PC-3 (cell line): Measurements from ENCODE around the gene ADAMTS17. TPM values are rescaled to one million over a fixed set of nuclear protein-coding genes. Genes with fewer than 3 reads are reported as not detected.

Experiments
- ATAC-seq: fragments of 200-7000 bp; cut with Tn5 transposase; 2 replicates; pipeline ENCODE4 v1.9.1; 2020; ENCODE audit warnings: mild to moderate bottlenecking, moderate library complexity
- BruUV-seq: library from RNA; stranded (reverse); fragments of 400-500 nt; replicated peaks from 2 replicates; lab custom pipeline; 2021; lab: Mats Ljungman, UMichigan
- CTCF ChIA-PET: fragments of 300-600 bp; sonication (Branson Sonifier 250); formaldehyde crosslinking; loops from one replicate; lab custom pipeline; 2022; ENCODE audit warnings: antibody characterized with exemption; lab: Charles Lee
- POLR2A ChIA-PET: fragments of 300-600 bp; sonication (Branson Sonifier 250); formaldehyde crosslinking; loops from one replicate; lab custom pipeline; 2022; ENCODE audit warnings: antibody characterized with exemption; ENCODE audit not compliant: unreplicated experiment; lab: Charles Lee
- DNase-seq: peaks from one replicate; pipeline ENCODE4 v3.0.0-alpha.2; 2015
- H2AFZ ChIP-seq: fragments of 300-600 bp; sonication (generic); 2 replicates; pipeline ENCODE4 v1.6.0; 2016; ENCODE audit warnings: antibody characterized with exemption, low read length
- H3F3A ChIP-seq: fragments of 300-600 bp; sonication (generic); one replicate; pipeline ENCODE4 v1.6.0; 2017; ENCODE audit warnings: antibody characterized with exemption, low read length, control low read depth, mild to moderate bottlenecking; ENCODE audit not compliant: unreplicated experiment
- H3K27ac ChIP-seq: fragments of 300-600 bp; sonication (generic); 2 replicates; pipeline ENCODE4 v1.5.1; 2016; ENCODE audit warnings: mild to moderate bottlenecking, low read length
- H3K27me3 ChIP-seq: fragments of 300-600 bp; sonication (generic); 2 replicates; pipeline ENCODE4 v1.6.1; 2016; ENCODE audit warnings: low read length, mixed read lengths
- H3K36me3 ChIP-seq: fragments of 300-600 bp; sonication (generic); 2 replicates; pipeline ENCODE4 v1.6.1; 2016; ENCODE audit warnings: low read depth, mixed run types, low read length, mixed read lengths
- H3K4me1 ChIP-seq: fragments of 300-600 bp; sonication (generic); 2 replicates; pipeline ENCODE4 v1.5.1; 2016; ENCODE audit warnings: low read length; ENCODE audit not compliant: insufficient read depth
- H3K4me2 ChIP-seq: fragments of 300-600 bp; sonication (generic); 2 replicates; pipeline ENCODE4 v1.6.0; 2016; ENCODE audit warnings: low read length
- H3K4me3 ChIP-seq: fragments of 300-600 bp; sonication (generic); 2 replicates; pipeline ENCODE4 v1.5.1; 2016; ENCODE audit warnings: mild to moderate bottlenecking, low read length, mixed read lengths
- H3K79me2 ChIP-seq: fragments of 300-600 bp; sonication (generic); 2 replicates; pipeline ENCODE4 v1.6.1; 2017; ENCODE audit warnings: low read length, mixed read lengths
- H3K9ac ChIP-seq: fragments of 300-600 bp; sonication (generic); 2 replicates; pipeline ENCODE4 v1.6.0; 2016; ENCODE audit warnings: mild to moderate bottlenecking, low read length
- H3K9me2 ChIP-seq: fragments of 300-600 bp; sonication (generic); replicated peaks from 2 replicates; pipeline ENCODE4 v1.6.1; 2016; ENCODE audit warnings: mixed run types, low read length, mixed read lengths
- H3K9me3 ChIP-seq: fragments of 300-600 bp; sonication (generic); 2 replicates; pipeline ENCODE4 v1.6.1; 2016; ENCODE audit warnings: low read length, mixed read lengths
- H4K20me1 ChIP-seq: fragments of 300-600 bp; sonication (generic); 2 replicates; pipeline ENCODE4 v1.6.1; 2016; ENCODE audit warnings: low read length, mixed read lengths
- CTCF ChIP-seq: fragments of 300-600 bp; sonication (generic); conservative IDR thresholded peaks from 2 replicates; pipeline ENCODE4 v1.5.1; 2017; ENCODE audit warnings: antibody characterized with exemption, low read depth, mild to moderate bottlenecking, low read length
- EZH2 ChIP-seq: fragments of 300-600 bp; sonication (generic); IDR thresholded peaks from one replicate; pipeline ENCODE4 v1.6.1; 2017; ENCODE audit warnings: antibody characterized with exemption, mild to moderate bottlenecking, low read length; ENCODE audit not compliant: unreplicated experiment
- EZH2phosphoT487 ChIP-seq: fragments of 300-600 bp; sonication (generic); IDR thresholded peaks from 2 replicates; pipeline ENCODE4 v1.6.1; 2018; ENCODE audit warnings: mild to moderate bottlenecking, antibody characterized with exemption, low read length, borderline replicate concordance
- intact Hi-C: fragments of 100-400 bp; cut with micrococcal nuclease; formaldehyde crosslinking; loops from 2 replicates; pipeline ENCODE4 v1.9.0; 2023
- total RNA-seq: library from RNA; depleted of rRNA; stranded (reverse); fragments of >200 nt; gene quantifications from 2 replicates; pipeline ENCODE4 v1.2.3, GENCODE V29; 2014

Gene ADAMTS17
- total RNA-seq, 1 experiment from 2014 or later: 6.9 TPM

- Histone ChIP-seq H3K4me3 (no peak overlapping the region), H3K27me3 (no peaks in the 10 kb centered on the region), H3K4me2 (no peak overlapping the region), H3K27ac (no peak overlapping the region), H3K79me2 (no peaks in the 10 kb centered on the region), H2AFZ (no peak overlapping the region), H3K36me3 (no peaks in the 10 kb centered on the region), H3K4me1 (peaks cover 10% of the 10 kb centered on the region; the same call in 1 of the 2 replicates), H3K9me3 (no peaks in the 10 kb centered on the region), H3F3A (no peaks in the 10 kb centered on the region), H4K20me1 (no peaks in the 10 kb centered on the region), H3K9me2 (no peaks in the 10 kb centered on the region), H3K9ac (no peak overlapping the region)
- DNase-seq (no peak), ATAC-seq (no peak)
- TF ChIP-seq CTCF: no peak
- no peak for TF ChIP-seq EZH2
- TF ChIP-seq EZH2phosphoT487: no peak
- no TSS peak for BruUV-seq
- ChIA-PET CTCF (no interaction called here), POLR2A (no interaction called here)
- intact Hi-C loops: no loop called here
Observed at GRCh38 chr15:100019601-100020000, 322.2 kb downstream of the ADAMTS17 start.

- Histone ChIP-seq H3K27ac (no peak overlapping the region), H3K9ac (no peak overlapping the region), H2AFZ (no peak overlapping the region), H3K4me1 (peaks cover 10% of the 10 kb centered on the region; the same call in 1 of the 2 replicates), H3K9me2 (no peaks in the 10 kb centered on the region), H4K20me1 (no peaks in the 10 kb centered on the region), H3K4me2 (no peak overlapping the region), H3K9me3 (no peaks in the 10 kb centered on the region), H3K4me3 (no peak overlapping the region), H3K27me3 (no peaks in the 10 kb centered on the region), H3F3A (no peaks in the 10 kb centered on the region), H3K79me2 (no peaks in the 10 kb centered on the region), H3K36me3 (no peaks in the 10 kb centered on the region)
- TF ChIP-seq EZH2phosphoT487: no peak
- TF ChIP-seq EZH2: no peak
- TF ChIP-seq CTCF: no peak
- ATAC-seq (no peak), DNase-seq (no peak)
- ChIA-PET POLR2A (no interaction called here), CTCF (no interaction called here)
- no TSS peak for BruUV-seq
- intact Hi-C loops: no loop called here
Observed at GRCh38 chr15:100018191-100018590, 323.6 kb downstream of the ADAMTS17 start.

- intact Hi-C loops: no loop called here
- Histone ChIP-seq H3K4me2 (no peak overlapping the region), H3K9me3 (no peaks in the 10 kb centered on the region), H3K4me1 (peaks cover 10% of the 10 kb centered on the region; the same call in 1 of the 2 replicates), H3K79me2 (no peaks in the 10 kb centered on the region), H3K27ac (no peak overlapping the region), H3F3A (no peaks in the 10 kb centered on the region), H3K9me2 (no peaks in the 10 kb centered on the region), H3K4me3 (no peak overlapping the region), H3K36me3 (no peaks in the 10 kb centered on the region), H4K20me1 (no peaks in the 10 kb centered on the region), H3K9ac (no peak overlapping the region), H2AFZ (no peak overlapping the region), H3K27me3 (no peaks in the 10 kb centered on the region)
- no peak for DNase-seq
- ATAC-seq: no peak
- no TSS peak for BruUV-seq
- TF ChIP-seq EZH2 (no peak), CTCF (no peak)
- POLR2A ChIA-PET: no interaction called here
- CTCF ChIA-PET: no interaction called here
Observed at GRCh38 chr15:100017140-100017539, 324.6 kb downstream of the ADAMTS17 start.
